ENCODE measurements around the gene AGAP1. TPM values are rescaled to one million over a fixed set of nuclear protein-coding genes. Genes with fewer than 3 reads are reported as not detected.

AGAP1 gene
- total RNA-seq, 1 donor from 2014 or later: 17.5 TPM

DNA sequence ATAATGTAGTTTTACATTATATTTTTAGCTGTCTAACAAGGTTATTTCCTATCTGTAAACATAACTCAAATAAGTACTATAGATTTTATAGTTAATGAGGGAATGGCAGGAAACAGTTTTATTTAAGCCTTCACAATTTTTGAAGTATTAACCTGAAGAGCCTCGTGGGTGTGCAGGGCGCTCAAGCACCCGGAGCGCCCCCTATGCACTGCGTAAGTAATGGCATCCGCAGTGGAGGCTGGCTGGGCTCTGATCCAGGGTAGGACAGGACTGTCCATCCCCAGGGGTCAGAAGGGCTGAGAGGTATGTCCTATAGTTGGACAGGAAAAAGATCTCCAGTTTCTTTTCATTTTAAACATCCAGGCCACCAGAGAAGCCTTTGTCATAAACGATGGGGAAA lies 682.6 kb downstream of the AGAP1 start:
- no peak overlapping the region for H3K4me3 ChIP-seq (ENCODE audit: low read depth, low read length)
- peak; percentile 74 for TF ChIP-seq CTCF (conservative IDR thresholded peaks at IDR 0.05; ENCODE audit: low read depth, low read length)
- no peak for DNase-seq (ENCODE audit: low read depth)

DNA sequence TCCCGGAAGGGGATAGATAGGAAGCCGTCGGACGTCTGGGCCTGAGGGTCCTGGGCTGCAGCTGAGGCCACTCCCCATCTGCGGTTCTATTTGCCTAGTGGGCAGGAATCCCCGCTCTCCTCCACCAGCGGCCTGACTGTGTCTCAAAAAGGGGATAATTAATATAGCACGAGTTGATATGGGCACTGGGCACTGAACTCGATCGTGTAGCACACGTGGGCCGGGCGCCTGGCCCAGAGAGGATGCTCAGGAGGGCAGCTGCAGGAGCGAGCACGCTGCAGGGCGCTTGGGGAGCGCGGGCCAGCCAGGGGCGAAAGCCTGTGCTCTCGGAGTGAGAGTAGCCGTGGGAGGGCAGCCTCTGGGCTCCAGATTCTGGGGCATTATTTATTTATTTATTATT lies 683.1 kb downstream of the AGAP1 start:
- DNase-seq (ENCODE audit: low read depth): no peak
- no peak overlapping the region for H3K4me3 ChIP-seq (ENCODE audit: low read depth, low read length)
- no peak for TF ChIP-seq CTCF (conservative IDR thresholded peaks at IDR 0.05; ENCODE audit: low read depth, low read length)

DNA sequence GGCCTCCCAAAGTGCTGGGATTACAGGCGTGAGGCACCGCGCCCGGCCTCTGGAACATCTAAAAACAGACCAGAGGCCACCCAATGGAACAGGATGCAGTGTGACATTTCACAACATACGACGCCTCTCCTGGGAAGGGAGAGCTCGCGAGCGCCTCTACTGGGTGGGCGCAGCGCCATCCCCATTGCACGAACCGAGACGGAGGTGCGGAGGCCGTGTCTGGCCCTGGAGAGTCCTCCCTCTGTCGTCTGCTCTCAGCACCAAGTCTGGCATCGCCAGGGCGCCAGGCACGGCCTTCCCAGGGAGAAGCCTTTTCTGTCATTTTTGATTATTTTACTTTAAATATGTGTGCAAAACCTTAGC lies 683.7 kb downstream of the AGAP1 start:
- DNase-seq (ENCODE audit: low read depth): no peak
- peak overlapping the region; percentile 58 for H3K4me3 ChIP-seq (ENCODE audit: low read depth, low read length)

DNA sequence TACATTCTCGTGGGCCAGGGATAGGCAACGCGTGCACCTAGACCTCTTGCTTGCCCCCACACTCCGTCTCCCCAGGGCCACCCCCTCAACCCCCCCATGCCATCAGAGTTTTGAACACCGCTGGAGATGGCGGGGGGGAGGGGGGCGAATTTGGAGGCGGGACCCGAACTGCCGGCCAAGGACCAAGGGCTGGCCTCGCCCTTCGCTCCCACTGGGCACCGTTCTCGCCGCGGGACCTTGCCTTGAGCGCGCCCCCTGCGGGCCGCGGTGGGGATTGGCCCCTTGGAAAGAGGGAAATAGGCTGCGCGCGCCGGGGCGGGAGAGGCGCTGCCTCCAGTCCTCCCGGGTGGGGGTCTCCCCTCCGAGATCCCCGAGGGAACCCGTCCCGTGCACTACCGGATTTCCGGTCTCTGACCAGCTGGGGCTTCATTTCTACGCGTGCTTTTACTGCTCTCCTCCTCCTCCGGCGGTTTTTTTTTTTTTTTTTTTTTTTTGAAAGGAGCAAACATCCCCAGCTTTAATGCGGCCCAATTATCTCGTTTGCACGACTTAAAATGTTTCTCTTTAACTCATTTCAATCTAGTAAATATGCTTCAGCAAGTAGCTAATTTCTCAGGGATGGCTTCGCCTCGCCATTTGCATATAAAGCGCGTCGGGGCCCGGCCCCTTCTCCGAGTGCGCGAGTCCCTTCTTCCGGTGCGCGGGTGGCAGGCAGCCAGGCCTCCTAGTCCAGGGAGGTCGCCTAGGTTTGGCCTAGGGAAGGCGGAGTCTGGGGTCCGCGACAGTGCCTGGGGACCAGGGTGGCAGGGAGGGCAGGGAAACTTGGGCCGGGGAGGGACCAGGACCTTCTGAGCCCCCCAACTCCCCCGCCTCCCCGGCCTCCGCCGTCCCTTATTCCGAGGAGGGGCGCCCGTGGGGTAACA lies 684.4 kb downstream of the AGAP1 start:
- H3K4me3 ChIP-seq (ENCODE audit: low read depth, low read length): peak overlapping the region; percentile 58
- peak; percentile 83 for TF ChIP-seq CTCF (conservative IDR thresholded peaks at IDR 0.05; ENCODE audit: low read depth, low read length)
- DNase-seq (ENCODE audit: low read depth): no peak

More for the DNA sequence above, 683.7 kb downstream of the AGAP1 start:
- peak; percentile 37 for TF ChIP-seq CTCF (conservative IDR thresholded peaks at IDR 0.05; ENCODE audit: low read depth, low read length)

DNA sequence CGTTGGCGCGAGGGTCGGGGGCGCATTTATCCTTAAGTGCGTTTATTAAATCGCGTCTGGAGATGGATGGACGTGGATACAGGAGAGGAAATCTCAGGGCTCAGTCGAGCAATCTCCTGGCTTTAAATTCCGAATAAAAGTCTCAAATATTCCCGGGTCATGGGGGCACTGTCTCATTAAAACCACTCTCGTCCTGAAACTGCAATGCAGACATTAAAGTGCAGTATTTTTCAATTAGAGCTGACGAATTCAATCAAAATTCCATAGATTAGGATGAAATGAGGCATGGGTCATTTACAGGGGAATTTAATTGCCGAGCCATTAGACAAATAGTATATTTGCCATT lies 685.0 kb downstream of the AGAP1 start:
- H3K4me3 ChIP-seq (ENCODE audit: low read depth, low read length): peak overlapping the region; percentile 58
- no peak for DNase-seq (ENCODE audit: low read depth)
- no peak for TF ChIP-seq CTCF (conservative IDR thresholded peaks at IDR 0.05; ENCODE audit: low read depth, low read length)

DNA sequence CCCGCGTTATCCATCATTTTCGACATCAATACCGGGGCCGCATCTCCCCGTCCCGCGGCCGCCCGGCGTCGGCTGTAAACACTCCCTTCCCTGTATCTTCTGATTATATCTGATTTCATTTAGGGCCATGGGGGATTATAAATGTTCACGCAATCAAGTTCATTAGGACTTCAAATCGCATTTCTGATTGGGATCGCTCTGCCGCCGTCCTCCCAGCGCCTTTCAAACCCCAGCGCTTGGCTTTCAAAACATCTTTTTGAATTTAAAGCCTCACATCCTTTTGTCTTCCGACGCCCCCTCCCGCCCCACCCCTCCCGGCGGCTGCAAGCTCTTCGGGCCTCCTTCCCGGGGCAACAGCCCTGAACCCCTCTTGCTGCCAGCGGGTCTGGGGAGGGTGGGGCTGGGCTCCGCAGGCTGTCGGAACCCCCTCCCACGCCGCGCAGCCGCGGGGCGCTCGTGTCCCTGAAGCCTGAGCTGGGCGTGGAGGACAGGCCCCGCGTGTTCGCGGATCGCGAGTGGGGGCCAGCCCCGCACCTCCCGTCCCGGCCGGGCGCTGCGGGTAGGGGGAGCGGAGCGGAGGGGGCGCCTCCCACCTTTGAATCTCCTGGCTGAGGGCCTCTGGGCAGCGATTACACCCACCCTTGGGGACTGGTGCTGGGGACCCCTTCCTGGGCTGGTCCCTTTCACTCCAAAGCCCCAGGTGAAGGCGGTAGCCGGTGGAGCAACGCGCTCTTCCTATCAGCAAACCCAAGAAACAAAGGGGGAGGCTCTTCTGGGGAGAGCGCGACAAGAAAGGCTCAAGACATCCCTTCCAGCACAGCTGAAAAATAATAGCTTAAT lies 685.6 kb downstream of the AGAP1 start:
- DNase-seq (ENCODE audit: low read depth): no peak
- H3K4me3 ChIP-seq (ENCODE audit: low read depth, low read length): peak overlapping the region; percentile 58
- TF ChIP-seq CTCF (conservative IDR thresholded peaks at IDR 0.05; ENCODE audit: low read depth, low read length): no peak

Data from epithelial cell of proximal tubule (primary cell).